Measurements from ENCODE around the gene STAC. TPM values are rescaled to one million over a fixed set of nuclear protein-coding genes. Genes with fewer than 3 reads are reported as not detected.

The STAC gene
- total and polyA plus RNA-seq, 10 of the 15 experiments (the other 5 are each of a cell fraction or from before 2014, with no cell fraction given) = 0.07 TPM; not detected in 9

GRCh38 chr3:36362216-36362615, 18.1 kb upstream of the STAC start:
- no peaks in the 10 kb centered on the region for H4K20me1 ChIP-seq (ENCODE audit: control insufficient read depth, insufficient read depth)
- in situ Hi-C loops (cut with MboI) (no loop called here), intact Hi-C loops (cut with micrococcal nuclease; ENCODE audit: unreplicated experiment) (no loop called here)
- no TSS peak for BruUV-seq (replicated peaks)
- FAIRE-seq (no peak), ATAC-seq (no peak), DNase-seq (ENCODE audit: low read depth, low spot score) (no peak)
- no peaks in the 10 kb centered on the region for H3K79me2 ChIP-seq (ENCODE audit: control insufficient read depth, insufficient read depth, low read length)
- ChIA-PET SMC1A (ENCODE audit: uncharacterized antibody, unreplicated experiment) (no interaction called here), CTCF (no interaction called here), RAD21 (ENCODE audit: unreplicated experiment) (no interaction called here), POLR2A (no interaction called here)
- no peaks in the 10 kb centered on the region for H3K4me1 ChIP-seq (ENCODE audit: control insufficient read depth, insufficient read depth, low read length)
- no peak overlapping the region for H3K9ac ChIP-seq (ENCODE audit: control insufficient read depth, insufficient read depth, low read length)
- H3K27me3 ChIP-seq (replicated peaks in 1 of 2; ENCODE audit: control insufficient read depth in 2 of 2, insufficient read depth in 2 of 2, low read length in 1 of 2) = no peaks in the 10 kb centered on the region
- H3K4me2 ChIP-seq (ENCODE audit: control insufficient read depth, insufficient read depth) = no peak overlapping the region
- no peak overlapping the region for H3K27ac ChIP-seq (ENCODE audit: control insufficient read depth, insufficient read depth)
- no peaks in the 10 kb centered on the region for H3K9me3 ChIP-seq (replicated peaks; ENCODE audit: control insufficient read depth, insufficient read depth, low read length)
- no peak overlapping the region for H3K4me3 ChIP-seq
- 30% methylated on average over 4 of the region's 4 CpGs for WGBS (ENCODE audit: insufficient coverage, insufficient replicate concordance, low lambda C conversion rate, missing lambda C conversion rate)
- no peaks in the 10 kb centered on the region for H3K36me3 ChIP-seq (ENCODE audit: control insufficient read depth in 2 of 2, insufficient read depth in 2 of 2, low read length in 1 of 2)
- no peak overlapping the region for H2AFZ ChIP-seq (ENCODE audit: control insufficient read depth, low read depth, low read length)
- TF ChIP-seq PAX8 (IDR thresholded peaks at IDR 0.05) (no peak), MEF2A (IDR thresholded peaks at IDR 0.05; ENCODE audit: insufficient read depth, low read depth, low read length) (no peak), ZBTB11 (CRISPR knock-in tag; IDR thresholded peaks at IDR 0.05) (no peak), RFX5 (IDR thresholded peaks at IDR 0.05; ENCODE audit: low read depth, low read length) (no peak), NRF1 (conservative IDR thresholded peaks at IDR 0.05; ENCODE audit: low read depth, low read length) (no peak), SMAD1 (IDR thresholded peaks at IDR 0.05; ENCODE audit: low read depth, partially characterized antibody) (no peak), ESRRA (IDR thresholded peaks at IDR 0.05; ENCODE audit: low read length) (no peak), MLLT1 (IDR thresholded peaks at IDR 0.05) (no peak), PML (IDR thresholded peaks at IDR 0.05; ENCODE audit: low read length) (no peak), CBFB (IDR thresholded peaks at IDR 0.05; ENCODE audit: low read depth) (no peak)
